Spleen (tissue), 7 donors: ENCODE measurements around the gene STX8.
"Not testable (repeated sequence)": the region's sequence is repeated elsewhere in the genome, so short reads cannot be mapped to it uniquely, and the experiment has no call there.

Experiments
- POLR2AphosphoS5 ChIP-seq, 3 donors: sonication (generic); formaldehyde crosslinking; IDR thresholded peaks; one replicate each; pipeline ENCODE4 v1.5.1; 2017; ENCODE audit warnings: antibody characterized with exemption in 3 of 3
- TF ChIP-seq, protein P1 (sequence below), 11 experiments: fragments of 200-600 bp in 7 of 11; fragments of 450-650 bp in 4 of 11; sonication (generic) in 4 of 11; IDR thresholded peaks in 8 of 11; conservative IDR thresholded peaks in 3 of 11; 1 replicate in 7 of 11; 2 replicates in 4 of 11; pipeline versions ENCODE4 v1.4.0 to v1.8.0; 2016 to 2021; ENCODE audit warnings: antibody characterized with exemption in 11 of 11, inconsistent platforms in 4 of 11, mild to moderate bottlenecking in 1 of 11
- donor health status: DM: no; HTN: no; CAD: no; lungs with moderate emphysema.
- donor health status: DM: no; HTN: no; CAD: no.
- donor health status: DM: no; HTN: no; CAD: no.

DNA sequence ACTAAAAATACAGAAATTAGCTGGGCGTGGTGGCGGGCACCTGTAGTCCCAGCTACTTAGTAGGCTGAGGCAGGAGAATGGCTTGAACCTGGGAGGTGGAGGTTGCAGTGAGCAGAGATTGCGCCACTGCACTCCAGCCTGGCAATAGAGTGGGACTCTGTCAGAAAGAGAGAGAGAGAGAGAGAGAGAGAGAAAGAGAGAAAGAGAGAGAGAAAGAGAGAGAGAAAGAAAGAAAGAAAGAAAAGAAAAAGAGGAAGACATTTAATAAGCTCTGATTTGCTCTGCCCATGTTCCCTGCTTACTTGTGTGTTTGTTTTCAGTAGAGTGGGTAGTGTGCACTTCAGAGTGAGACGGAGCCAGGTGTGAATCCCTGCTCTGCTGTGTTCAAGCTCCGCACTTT is 22.0 kb upstream of the STX8 start:
- TF ChIP-seq, protein P1, sequence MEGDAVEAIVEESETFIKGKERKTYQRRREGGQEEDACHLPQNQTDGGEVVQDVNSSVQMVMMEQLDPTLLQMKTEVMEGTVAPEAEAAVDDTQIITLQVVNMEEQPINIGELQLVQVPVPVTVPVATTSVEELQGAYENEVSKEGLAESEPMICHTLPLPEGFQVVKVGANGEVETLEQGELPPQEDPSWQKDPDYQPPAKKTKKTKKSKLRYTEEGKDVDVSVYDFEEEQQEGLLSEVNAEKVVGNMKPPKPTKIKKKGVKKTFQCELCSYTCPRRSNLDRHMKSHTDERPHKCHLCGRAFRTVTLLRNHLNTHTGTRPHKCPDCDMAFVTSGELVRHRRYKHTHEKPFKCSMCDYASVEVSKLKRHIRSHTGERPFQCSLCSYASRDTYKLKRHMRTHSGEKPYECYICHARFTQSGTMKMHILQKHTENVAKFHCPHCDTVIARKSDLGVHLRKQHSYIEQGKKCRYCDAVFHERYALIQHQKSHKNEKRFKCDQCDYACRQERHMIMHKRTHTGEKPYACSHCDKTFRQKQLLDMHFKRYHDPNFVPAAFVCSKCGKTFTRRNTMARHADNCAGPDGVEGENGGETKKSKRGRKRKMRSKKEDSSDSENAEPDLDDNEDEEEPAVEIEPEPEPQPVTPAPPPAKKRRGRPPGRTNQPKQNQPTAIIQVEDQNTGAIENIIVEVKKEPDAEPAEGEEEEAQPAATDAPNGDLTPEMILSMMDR (IDR thresholded peaks at IDR 0.05 in 8 of 11, conservative IDR thresholded peaks at IDR 0.05 in 3 of 11): not testable (repeated sequence)
- not testable (repeated sequence) for TF ChIP-seq POLR2AphosphoS5 (IDR thresholded peaks at IDR 0.05)
